ENCODE data around the gene VCAN.

GRCh38 chr5:83513491-83513890 lies 41.9 kb downstream of the VCAN start:
- no peak for TF ChIP-seq SUZ12 (IDR thresholded peaks at IDR 0.05; ENCODE audit: extremely low read depth, insufficient read depth, insufficient read length)
- TF ChIP-seq ZNF274 (IDR thresholded peaks at IDR 0.05; ENCODE audit: low read depth, low read length), result no peak
